HG03039 (cell line): Measurements from ENCODE around the gene CCDC9B.

ENCODE experiments used
- ATAC-seq: cut with Tn5 transposase; IDR thresholded peaks from one replicate; pipeline ENCODE4 v1.9.1; 2021; ENCODE audit warnings: mild to moderate bottlenecking, moderate library complexity; ENCODE audit not compliant: unreplicated experiment

Gene CCDC9B

DNA sequence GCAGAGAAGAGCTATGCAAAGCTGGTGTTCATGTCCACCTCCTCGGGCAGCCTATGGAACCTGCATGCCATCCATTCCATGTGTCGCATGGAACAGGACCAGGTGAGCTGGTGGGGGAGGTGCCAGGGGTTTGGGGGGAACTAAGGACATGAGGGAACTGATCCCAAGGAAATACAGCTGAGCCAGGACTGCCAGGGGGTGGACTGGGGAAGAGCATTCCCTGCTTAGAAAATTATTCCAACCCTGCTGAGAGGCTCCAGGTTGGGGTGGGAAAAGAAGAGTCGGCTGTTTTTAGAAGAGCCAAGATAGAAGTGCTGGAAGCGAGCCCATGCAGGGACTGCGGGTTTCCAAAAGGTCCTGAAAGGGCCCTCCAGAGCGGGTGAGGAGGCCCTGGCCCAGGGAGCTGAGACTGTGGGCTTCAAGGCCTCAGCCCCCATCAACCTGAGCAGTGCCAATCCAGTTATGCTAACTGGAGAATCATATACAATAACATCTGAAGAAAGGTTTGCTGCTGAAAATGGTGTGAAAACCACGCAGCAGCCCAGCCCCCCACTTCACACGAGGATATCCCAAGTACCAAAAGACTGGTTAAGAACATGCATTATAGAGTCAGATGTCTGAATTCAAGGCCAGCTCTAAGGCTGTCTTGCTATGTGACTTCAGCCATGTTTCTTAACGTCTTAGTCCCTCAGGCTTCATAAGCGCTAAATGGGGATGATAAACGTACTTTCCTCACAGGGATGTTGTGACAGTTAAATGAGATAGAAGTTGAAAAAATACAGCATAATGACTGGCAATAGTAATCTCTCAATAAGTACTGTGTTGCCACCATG, 25.1 kb upstream of the CCDC9B start:
- no peak for ATAC-seq

DNA sequence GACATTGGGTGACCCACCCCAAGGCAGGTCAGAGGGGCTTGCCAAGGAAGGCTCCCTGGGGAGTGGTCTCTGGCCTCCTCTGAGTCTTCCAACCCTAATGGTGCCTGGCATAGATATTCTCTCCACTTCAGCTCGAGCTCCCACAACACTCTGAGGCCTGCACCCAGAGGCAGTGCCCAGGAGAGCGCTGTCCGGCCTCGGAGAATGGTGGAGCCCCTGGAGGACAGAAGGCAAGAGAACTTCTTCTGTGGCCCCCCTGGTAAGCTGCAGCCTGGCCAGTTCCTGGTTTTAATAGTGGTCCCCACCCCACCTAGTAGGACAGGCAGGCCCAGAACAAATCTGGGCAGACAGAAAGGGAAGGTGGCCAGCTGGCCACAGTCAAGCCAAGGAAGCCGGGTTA, 24.3 kb upstream of the CCDC9B start:
- no peak for ATAC-seq

DNA sequence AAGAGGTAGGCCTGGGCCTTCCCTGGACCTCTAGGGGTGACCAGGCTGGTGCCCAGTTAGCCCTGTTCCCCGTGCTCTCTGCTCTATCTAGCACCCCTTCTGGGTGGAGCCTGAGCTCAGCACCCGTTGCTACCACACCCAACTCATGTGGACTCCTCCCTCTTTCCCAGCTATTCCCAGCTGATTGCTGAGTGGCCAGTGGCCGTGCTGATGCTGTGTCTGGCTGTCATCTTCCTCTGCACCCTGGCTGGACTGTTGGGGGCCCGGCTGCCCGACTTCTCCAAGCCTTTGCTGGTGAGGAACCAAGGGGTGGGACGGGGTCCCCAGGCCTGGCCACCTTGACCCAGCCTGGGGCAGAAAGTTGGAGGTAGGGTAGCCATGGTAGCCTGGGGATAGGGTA, 23.5 kb upstream of the CCDC9B start:
- no peak for ATAC-seq

DNA sequence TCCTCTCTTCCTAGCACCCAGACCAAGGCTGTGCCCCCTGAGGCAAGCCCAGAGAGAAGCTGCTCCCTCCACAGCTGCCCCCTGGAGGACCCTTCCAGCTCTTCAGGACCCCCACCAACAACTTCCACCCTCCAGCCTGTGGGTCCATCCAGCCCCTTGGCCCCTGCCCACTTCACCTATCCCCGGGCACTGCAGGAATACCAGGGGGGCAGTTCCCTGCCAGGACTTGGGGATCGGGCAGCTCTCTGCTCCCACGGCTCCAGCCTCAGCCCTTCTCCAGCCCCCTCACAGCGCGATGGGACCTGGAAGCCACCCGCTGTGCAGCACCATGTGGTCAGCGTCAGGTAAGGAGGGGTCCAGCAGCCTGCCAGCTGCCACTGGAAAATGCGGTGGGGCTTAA, 22.9 kb upstream of the CCDC9B start:
- ATAC-seq: no peak

DNA sequence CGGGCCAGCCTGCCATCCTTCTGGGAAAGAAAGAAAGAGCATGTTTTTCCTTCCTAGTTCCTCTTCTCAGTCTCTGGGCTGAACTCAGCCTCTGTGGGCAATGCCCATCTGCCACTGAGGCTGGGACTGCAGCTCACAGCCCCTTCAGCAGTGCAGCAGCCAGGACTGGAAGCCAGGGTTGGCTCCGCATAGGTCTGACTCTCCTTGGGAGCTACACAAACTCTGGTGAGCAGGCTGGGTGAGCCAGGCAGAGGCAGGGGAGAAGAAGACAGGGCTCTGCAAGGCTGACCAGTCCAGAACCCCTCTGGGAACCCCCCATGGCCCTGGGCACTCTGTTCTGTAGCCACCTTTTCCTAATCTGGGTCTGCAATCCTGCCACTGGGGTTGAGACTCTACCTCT, 20.9 kb upstream of the CCDC9B start:
- no peak for ATAC-seq

DNA sequence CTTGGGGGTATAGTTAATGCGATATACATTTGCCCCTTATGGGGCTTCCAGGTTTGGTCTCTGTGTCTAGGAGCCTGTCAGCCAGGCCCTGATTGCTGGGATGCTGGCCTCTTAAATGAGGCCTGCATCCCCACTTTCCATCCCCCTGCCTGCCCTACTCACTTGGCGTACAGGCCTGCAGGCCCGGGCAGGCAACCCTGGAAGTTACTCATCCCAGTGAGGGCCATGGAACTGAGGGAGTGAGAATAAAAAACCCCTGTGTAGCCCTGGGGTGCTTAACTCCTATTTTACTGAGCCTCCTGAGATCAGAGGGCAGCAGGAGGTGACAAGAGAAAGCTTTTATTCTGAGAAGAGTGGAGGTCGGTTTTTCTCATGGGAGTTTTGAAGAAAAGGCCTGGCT, 19.3 kb upstream of the CCDC9B start:
- ATAC-seq: no peak

DNA sequence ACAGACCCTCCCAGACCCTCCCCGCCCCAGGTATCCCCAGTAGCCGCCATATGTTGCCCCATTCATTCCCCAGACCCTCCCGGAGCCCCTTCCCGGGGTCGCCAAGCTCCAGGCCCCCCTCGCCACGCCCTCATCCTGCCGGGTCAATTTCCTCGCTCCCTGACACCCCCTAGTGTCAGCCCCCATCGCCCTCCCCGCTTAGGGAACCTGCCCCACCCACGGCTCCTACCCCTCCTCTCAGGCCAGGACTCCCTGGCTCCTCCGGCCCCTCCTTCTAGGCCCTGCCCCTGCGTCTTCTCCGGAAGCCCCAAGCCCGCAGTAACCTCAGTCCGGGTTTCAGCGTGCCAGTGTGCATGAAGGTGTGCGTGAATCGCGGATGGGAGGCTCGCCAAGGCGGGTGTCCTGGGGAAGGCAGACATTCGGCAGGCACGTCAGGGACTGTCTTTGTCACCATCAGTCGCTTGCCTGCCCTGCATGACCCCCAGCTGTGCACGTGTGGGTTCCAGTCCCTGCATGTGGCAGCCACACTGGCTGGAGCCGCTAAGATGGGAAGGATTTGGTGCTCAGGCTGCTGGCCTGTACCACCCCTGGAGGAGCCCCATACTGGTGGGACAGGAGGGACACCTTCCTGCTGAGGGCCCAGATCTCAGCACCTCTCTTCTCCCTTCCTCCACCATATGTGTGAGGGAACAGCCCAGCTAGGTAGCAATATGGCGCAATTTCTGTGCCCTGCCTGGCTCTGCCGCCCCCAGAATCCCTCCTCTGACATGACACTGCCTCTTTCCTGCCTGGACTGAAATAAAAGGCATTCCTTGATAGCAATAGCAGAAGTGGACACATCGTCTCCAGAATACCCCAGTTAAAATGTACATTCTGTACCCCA, 18.0 kb upstream of the CCDC9B start:
- ATAC-seq: peak; percentile 13

DNA sequence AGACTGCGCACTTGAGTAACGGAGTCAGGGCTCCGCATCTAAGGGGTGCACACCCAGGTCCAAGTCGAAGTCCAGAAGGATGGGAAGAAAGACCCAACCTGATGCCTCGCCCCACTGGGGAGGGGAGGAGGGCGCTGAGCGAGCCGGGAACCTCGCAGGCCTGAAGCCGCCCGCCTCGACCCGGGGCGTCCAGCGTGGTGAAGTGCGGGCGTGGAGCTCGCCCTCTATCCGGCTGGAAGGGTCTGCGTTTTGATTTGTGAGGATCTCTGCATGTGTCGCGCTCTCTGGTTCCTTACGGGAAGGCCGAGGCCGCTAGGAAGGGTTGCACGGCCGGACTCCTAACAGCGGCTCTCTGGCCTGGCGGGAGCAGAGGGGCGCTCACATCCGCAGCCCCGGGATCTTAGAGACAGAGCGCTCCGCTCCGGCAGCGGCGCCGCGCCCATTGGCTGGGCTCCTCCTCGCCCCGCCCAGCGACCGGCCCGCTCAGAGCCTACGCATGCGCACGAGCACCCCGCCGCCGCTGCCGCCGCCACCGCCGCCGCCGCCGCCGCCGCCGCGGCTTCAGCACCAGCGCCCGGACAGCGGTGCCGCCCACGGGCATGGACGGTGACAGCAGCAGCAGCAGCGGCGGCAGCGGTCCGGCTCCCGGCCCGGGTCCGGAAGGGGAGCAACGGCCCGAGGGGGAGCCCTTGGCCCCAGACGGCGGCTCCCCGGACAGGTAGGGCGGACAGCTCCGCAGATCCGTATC, 17.2 kb upstream of the CCDC9B start, which contains the start of gene DISP2:
DISP2 (plus strand) TSS at position 497 of the 748 bp plus-strand sequence; CDS start at position 600, 103 bp downstream.
- ATAC-seq: peak; percentile 76

DNA sequence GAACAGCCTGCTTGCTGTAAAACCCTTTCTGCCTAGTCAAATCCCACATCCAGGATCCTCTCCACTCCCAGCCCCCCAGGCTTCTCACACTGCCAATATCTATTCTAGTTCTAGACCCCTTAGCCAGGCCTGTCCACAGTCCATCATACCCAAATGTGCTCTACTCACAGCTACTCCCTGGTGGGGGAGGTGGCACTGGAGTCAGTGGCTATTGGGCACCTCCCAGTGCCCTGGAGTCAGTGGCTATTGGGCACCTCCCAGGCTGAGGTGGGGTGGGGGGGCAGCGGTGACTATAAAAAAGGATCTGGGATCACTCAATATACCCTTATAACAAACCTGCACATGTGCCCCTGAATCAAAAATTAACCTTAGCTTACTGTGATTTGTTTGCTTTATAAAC, 16.5 kb upstream of the CCDC9B start:
- no peak for ATAC-seq

DNA sequence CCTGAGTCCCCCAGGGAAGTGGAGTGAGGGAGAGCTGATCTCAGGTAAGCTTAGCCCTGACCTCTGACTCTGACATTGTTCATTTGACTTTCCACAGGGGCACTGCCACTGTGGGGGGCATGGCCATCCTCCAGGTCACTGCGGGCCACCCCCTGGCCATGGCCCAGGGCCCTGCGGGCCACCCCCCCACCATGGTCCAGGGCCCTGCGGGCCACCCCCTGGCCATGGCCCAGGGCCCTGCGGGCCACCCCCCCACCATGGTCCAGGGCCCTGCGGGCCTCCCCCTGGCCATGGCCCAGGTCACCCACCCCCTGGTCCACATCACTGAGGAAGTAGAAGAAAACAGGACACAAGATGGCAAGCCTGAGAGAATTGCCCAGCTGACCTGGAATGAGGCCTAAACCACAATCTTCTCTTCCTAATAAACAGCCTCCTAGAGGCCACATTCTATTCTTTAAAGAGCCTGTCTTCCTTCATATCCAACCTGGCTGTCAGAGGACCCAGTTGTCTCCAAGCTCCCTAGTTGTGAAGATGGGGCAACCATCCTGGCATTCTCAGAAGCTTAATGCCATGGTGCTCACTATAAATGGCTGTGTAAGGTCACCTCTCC, 15.3 kb upstream of the CCDC9B start:
- ATAC-seq: no peak

DNA sequence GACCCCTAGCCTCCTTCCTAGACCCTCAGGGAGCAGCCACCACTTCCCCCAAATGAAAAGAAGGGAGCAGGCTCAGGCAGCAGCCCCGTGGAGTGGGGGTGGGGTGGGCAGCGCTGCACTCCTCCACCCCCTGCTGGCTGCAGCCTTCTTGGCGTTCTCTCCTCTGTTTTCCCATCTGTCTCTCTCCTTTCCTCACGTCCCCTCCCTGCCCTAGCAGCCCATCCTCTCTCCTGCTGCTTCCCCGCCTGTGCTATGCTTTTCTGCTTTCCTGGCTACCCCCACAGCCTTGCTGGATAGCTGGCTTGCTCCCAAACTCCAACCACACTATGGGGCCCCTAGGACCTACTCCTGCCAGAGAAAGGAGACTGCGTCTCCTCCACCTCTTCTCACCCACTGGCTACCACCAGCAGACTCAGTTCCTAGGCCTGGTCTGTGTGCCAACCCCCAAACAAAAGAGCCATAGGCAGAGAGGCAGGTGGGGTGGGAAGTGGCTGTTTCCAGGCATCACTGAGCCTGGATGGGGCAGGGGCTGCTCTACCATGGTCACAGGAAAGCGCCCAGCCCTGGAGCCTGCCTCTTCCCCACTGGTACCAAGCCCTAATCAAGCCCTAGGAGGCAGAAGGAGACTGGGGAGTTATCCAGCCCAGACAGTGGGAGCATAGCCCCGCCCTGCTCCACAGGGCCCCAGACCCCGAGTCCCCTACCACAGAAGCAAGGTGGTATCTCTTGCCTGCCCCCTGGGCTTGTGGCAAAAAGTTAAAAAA, 13.9 kb upstream of the CCDC9B start:
- no peak for ATAC-seq

DNA sequence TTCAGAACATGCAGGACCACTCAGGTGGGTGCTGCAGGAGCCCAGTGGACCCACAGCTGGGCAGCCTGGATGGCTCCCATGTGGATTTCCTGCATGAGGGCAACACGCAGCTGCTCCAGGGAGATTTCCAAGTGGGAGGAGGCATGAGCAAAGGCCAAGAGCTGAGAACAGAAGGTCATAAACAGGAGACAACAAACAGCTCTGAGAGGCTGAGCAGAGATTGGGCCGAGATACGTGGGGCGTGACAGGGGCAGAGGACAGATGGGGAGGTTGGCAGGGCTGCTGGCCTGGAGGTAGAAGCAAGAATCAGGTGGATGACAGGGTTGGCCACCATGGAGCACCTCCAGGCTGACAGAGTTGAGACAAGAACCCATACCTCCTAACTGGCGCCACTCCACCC, 13.0 kb upstream of the CCDC9B start:
- no peak for ATAC-seq

DNA sequence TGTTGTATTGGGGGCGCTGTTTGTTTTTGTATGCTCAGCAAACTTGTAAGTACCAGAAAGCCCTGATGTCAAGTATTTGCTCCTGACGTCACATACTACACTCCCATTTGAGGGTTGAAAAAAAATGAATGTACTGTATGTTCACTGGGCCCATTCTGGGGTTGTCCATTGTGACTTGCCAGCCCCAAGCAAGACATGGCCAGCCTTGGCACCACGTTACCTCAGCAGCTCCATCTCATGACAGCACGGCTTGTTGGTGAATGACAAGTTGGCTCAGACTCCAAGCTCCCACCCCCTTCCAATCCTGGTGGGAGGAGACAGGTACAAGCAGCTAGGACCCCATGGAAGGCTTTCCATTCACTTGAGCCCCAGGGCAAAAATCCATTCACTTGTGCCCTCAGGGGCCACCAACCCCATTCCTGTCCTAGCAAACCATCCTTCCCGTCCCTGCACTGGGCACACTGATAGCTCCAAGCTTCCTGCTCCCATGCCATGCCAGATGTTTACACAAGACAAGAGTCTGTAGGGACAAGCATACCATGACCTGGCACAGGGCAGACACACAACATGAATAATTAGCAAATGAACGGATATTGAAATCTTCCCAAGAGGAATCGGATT, 11.7 kb upstream of the CCDC9B start:
- no peak for ATAC-seq

DNA sequence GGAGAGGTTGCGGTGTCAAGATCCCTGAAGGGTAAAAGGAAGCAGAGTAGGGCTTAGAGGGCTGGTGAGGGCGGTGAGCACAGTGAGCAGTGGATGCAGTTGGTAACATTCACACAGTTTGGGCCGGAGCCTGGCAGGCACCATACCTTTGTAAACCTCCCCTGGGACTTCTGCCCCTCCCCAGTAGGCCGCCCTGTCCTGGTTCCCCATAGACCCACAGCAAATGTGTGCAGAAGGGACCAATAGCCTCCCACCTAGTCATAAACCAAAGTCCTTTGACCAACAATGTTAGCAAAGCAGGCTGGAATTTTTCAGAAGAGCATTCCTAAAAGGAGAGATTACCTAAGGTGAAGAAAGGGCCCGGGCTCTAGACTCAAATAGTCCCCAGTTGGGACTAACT, 8.4 kb upstream of the CCDC9B start:
- ATAC-seq: no peak

DNA sequence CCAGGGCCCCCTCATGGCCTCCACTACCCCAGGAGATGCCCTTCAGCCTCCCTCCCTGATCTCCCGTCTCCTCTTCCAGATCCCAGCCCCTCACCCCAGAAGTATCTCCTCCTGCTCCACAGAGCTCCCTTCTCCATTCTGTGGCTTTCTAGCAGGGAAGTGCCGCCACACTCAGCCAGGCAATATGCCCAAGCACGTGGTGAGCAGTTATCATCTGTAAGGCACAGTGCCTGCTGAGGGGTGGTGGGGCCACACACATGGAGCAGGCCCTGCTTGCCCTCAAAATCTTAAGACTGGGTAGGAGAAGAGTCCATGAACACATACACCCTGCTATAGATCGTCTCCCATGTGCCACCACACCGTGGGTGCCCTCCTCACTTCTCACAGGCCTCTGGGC, 7.7 kb upstream of the CCDC9B start:
- ATAC-seq: no peak

DNA sequence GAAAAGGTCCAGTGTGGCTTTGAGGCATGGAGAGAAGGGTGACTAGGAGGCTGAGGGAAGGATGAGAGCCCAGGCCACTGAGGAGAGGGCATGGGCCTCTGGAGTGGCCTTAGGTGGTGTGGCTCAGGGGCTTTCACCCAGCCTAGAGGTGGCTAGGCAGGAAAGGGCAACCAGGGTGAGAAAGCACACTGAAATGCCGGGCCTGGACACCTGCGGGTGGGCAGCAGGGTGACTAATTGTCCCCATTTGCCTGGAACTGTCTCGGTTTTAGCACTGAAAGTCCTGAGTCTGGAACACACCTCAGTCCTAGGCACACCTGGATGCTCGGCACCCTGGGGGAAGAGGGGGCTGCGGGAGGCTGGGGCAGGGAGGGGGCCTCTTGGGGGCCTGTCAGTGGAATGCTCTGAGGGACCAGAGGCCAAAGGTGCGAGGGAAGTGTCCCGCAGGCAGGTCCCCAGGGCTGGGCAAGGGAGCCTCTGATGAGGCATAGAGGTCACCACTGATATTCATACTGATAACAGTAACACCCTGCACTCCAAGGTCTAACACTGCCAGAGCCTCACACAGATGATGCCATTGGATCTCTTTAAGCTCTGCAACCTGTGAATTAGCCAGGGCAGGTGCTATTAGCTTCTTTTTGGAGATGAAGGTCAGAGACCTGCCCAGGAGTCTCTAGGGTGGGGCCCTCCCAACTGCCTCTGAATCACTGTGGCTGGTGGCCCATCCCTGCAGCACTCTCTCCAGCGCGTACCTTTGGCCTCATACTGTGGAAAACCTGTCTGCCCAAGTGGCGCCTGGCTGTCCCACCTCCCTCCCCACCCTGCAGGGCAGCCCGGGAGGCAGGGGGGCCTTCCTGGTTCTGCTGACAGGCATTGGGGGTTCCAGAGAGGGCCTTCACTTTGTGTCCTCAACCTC, 7.1 kb upstream of the CCDC9B start:
- no peak for ATAC-seq

DNA sequence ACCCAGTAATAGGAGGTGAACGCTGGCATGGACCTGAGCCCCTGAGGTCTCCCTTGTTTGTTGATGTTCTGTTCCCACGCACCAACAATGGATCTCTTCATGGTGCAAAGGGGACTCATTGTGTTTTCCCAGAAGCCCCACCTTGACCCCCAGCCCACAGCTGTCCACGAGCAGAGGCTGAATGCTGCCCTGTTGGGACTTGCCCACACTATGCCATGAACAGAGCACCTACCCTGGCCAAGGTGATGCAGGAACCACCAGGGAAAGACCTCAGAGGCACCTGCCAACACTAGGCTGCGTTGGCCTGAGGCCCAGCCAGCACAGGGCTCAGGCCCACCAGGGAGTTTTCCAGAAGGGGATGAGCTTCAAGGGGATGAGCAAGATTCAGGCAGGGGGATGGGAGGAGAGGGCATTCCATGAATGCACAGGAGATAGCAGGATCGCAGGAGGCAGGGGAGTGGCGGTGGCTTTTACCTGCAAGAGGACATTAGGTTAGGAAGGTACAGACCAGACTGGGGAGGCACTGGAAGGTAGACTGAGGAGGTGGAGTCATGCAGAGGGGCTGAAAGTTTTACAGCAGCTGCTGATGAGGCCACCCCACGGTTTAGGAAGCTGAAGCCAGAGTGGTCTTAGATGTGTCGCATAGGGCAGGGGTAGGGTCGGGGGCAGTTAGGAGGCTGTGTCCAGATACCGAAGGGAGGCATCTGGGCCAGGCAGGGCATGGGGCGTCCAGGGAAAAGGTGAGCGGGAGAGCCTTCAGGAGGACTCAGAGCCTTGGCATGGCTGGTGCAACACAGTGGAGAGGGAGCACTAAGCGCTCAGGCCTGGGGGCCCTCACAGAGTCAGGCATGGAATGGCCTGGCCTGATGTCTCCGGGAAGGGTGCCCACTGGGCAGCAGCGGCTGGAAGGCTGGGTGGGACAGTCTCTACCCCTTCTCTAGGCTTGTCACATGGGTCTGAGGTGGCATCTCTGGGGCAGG, 6.1 kb upstream of the CCDC9B start:
- ATAC-seq: no peak
